B cell (primary cell): ENCODE results near the gene ERC2.

Experiments used
- CTCF ChIP-seq: fragments of 200-600 bp; IDR thresholded peaks from one replicate; pipeline ENCODE4 v1.8.0; 2022; ENCODE audit warnings: antibody characterized with exemption, mild to moderate bottlenecking
- EZH2 ChIP-seq: IDR thresholded peaks from 2 replicates; pipeline ENCODE4 v1.6.1; 2012; ENCODE audit warnings: borderline replicate concordance, low read depth, mild to moderate bottlenecking, moderate library complexity, low read length; ENCODE audit not compliant: insufficient read depth, poor library complexity, severe bottlenecking

GRCh38 chr3:55807210-55807609 is 661.1 kb downstream of the ERC2 start:
- TF ChIP-seq CTCF (no peak), EZH2 (no peak)
